GM12878 (cell line): Measurements from ENCODE around the gene SNX33. TPM values are rescaled to one million over a fixed set of nuclear protein-coding genes. Genes with fewer than 3 reads are reported as not detected.

Experiments used
- ATAC-seq: fragments of 200-7000 bp; cut with Tn5 transposase; 3 replicates; pipeline ENCODE4 v1.9.1; 2020; ENCODE audit warnings: mild to moderate bottlenecking, moderate library complexity
- BruUV-seq: library from RNA; stranded (reverse); fragments of 400-500 nt; replicated peaks from 2 replicates; lab custom pipeline; 2021; lab: Mats Ljungman, UMichigan
- CTCF ChIA-PET: fragments of 300-600 bp; sonication (Branson Sonifier 250); formaldehyde crosslinking; extraction: SDS; loops from one replicate; lab custom pipeline; 2021; ENCODE audit warnings: inconsistent platforms; lab: Yijun Ruan, JAX
- POLR2A ChIA-PET: fragments of 350-600 bp; formaldehyde crosslinking; extraction: SDS; loops from one replicate; lab custom pipeline; 2021; ENCODE audit warnings: inconsistent platforms; lab: Charles Lee
- RAD21 ChIA-PET: fragments of 300-600 bp; sonication (Branson Sonifier 250); formaldehyde crosslinking; loops from one replicate; lab custom pipeline; 2023; ENCODE audit warnings: antibody characterized with exemption; ENCODE audit not compliant: unreplicated experiment; lab: Charles Lee
- SMC1A ChIA-PET: fragments of 300-600 bp; sonication (Branson Sonifier 250); formaldehyde crosslinking; loops from one replicate; lab custom pipeline; 2023; ENCODE audit not compliant: unreplicated experiment, uncharacterized antibody; lab: Charles Lee
- DNase-seq: peaks from one replicate; pipeline ENCODE4 v3.0.0-alpha.2; 2011; ENCODE audit warnings: low read depth, low spot score
- FAIRE-seq: peaks from 3 replicates; lab custom pipeline; 2011; peaks lifted over from hg19 to GRCh38; lab: Jason Lieb, UNC
- H2AFZ ChIP-seq: 2 replicates; pipeline ENCODE4 v1.6.0; 2011; ENCODE audit warnings: low read depth, low read length, control low read depth; ENCODE audit not compliant: control insufficient read depth
- H3K27ac ChIP-seq: 2 replicates; pipeline ENCODE4 v1.5.1; 2011; ENCODE audit warnings: control low read depth; ENCODE audit not compliant: control insufficient read depth, insufficient read depth
- H3K27me3 ChIP-seq, 2 experiments: replicated peaks in 1 of 2; 2 replicates each; pipeline versions ENCODE4 v1.6.0 to v1.6.1; 2011; ENCODE audit warnings: low read length in 1 of 2; ENCODE audit not compliant: control insufficient read depth in 2 of 2, insufficient read depth in 2 of 2
- H3K36me3 ChIP-seq, 2 experiments: 2 replicates each; pipeline ENCODE4 v1.5.1; 2011; ENCODE audit warnings: low read length in 1 of 2; ENCODE audit not compliant: control insufficient read depth in 2 of 2, insufficient read depth in 2 of 2
- H3K4me1 ChIP-seq: 2 replicates; pipeline ENCODE4 v1.6.1; 2011; ENCODE audit warnings: mild to moderate bottlenecking, low read length, moderate library complexity, mixed read lengths; ENCODE audit not compliant: control insufficient read depth, insufficient read depth
- H3K4me2 ChIP-seq: 2 replicates; pipeline ENCODE4 v1.6.0; 2011; ENCODE audit warnings: control low read depth; ENCODE audit not compliant: control insufficient read depth, insufficient read depth
- H3K4me3 ChIP-seq: fragments of 200-600 bp; sonication (generic); 2 replicates; pipeline ENCODE4 v1.5.1; 2016
- H3K79me2 ChIP-seq: 2 replicates; pipeline ENCODE4 v1.6.0; 2011; ENCODE audit warnings: low read length; ENCODE audit not compliant: control insufficient read depth, insufficient read depth
- H3K9ac ChIP-seq: 2 replicates; pipeline ENCODE4 v1.8.0; 2011; ENCODE audit warnings: low read length, control low read depth, mixed read lengths; ENCODE audit not compliant: control insufficient read depth, insufficient read depth
- H3K9me3 ChIP-seq: replicated peaks from 3 replicates; pipeline ENCODE4 v1.5.1; 2011; ENCODE audit warnings: mild to moderate bottlenecking, low read length; ENCODE audit not compliant: control insufficient read depth, insufficient read depth
- H4K20me1 ChIP-seq: 2 replicates; pipeline ENCODE4 v1.6.0; 2011; ENCODE audit not compliant: control insufficient read depth, insufficient read depth
- CBFB ChIP-seq: IDR thresholded peaks from 2 replicates; pipeline ENCODE4 v1.6.1; 2016; ENCODE audit warnings: antibody characterized with exemption, low read depth
- ELK1 ChIP-seq: IDR thresholded peaks from 2 replicates; pipeline ENCODE4 v1.6.1; 2012; ENCODE audit warnings: low read depth, low read length, improper control_type of control experiment
- NR2C2 ChIP-seq: IDR thresholded peaks from 2 replicates; pipeline ENCODE4 v1.6.1; 2011; ENCODE audit warnings: borderline replicate concordance, low read depth; ENCODE audit not compliant: control insufficient read depth, insufficient read length
- NRF1 ChIP-seq: conservative IDR thresholded peaks from 2 replicates; pipeline ENCODE4 v1.6.1; 2011; ENCODE audit warnings: mild to moderate bottlenecking, low read depth, low read length, improper control_type of control experiment
- PRDM15 ChIP-seq: fragments of 450-650 bp; formaldehyde crosslinking; IDR thresholded peaks from 2 replicates; pipeline ENCODE4 v1.4.0; 2020; ENCODE audit warnings: mild to moderate bottlenecking, moderate library complexity
- TARDBP ChIP-seq: IDR thresholded peaks from 2 replicates; pipeline ENCODE4 v1.6.1; 2016; ENCODE audit warnings: borderline replicate concordance
- USF1 ChIP-seq: IDR thresholded peaks from 2 replicates; pipeline ENCODE4 v1.6.1; 2011; ENCODE audit warnings: borderline replicate concordance, low read depth, mild to moderate bottlenecking, moderate library complexity, mixed read lengths, low read length; ENCODE audit not compliant: insufficient read depth; ENCODE audit errors: extremely low read length
- ZNF622 ChIP-seq: fragments of 450-650 bp; IDR thresholded peaks from 2 replicates; pipeline ENCODE4 v1.6.1; 2017; ENCODE audit warnings: mild to moderate bottlenecking, inconsistent platforms
- WGBS: methylation state at CpG from one replicate; pipeline ENCODE4 v1.1.6; 2016; ENCODE audit warnings: low lambda C conversion rate; ENCODE audit not compliant: insufficient replicate concordance, insufficient coverage; ENCODE audit errors: missing lambda C conversion rate; 5-methylcytosine and 5-hydroxymethylcytosine counted together
- in situ Hi-C: fragments of 300-500 bp; cut with MboI; formaldehyde crosslinking; loops from 9 replicates; pipeline ENCODE4 v1.14.3; 2018; ENCODE audit warnings: mixed read lengths
- intact Hi-C: fragments of 100-400 bp; cut with micrococcal nuclease; formaldehyde crosslinking; loops from one replicate; pipeline ENCODE4 v1.14.2; 2022; ENCODE audit not compliant: unreplicated experiment
- polyA plus RNA-seq, 11 experiments: library from polyadenylated mRNA; depleted of rRNA in 4 of 11; unstranded in 6 of 11; stranded (reverse) in 5 of 11; fragments of >200 nt; fragmentation: Nextera tagmentation in 4 of 11; fragmentation: Illumina TruSeq in 1 of 11; extraction: Ambion mirVana in 4 of 11; extraction: Trizol in 1 of 11; gene quantifications; 1 replicate in 1 of 11; 2 replicates in 10 of 11; pipeline versions ENCODE4 v1.2.1 to v1.2.3, GENCODE V29; 2011 to 2016; ENCODE audit warnings: inconsistent platforms in 2 of 11, missing spikeins in 2 of 11, low read depth in 1 of 11
- total RNA-seq, 4 experiments: library from RNA; depleted of rRNA in 3 of 4; stranded (reverse); fragments of >200 nt in 3 of 4; fragmentation: Illumina TruSeq in 1 of 4; extraction: Trizol in 1 of 4; gene quantifications; 2 replicates each; pipeline versions ENCODE4 v1.2.1 to v1.2.3, GENCODE V29; 2013 to 2021

Gene SNX33
- total and polyA plus RNA-seq, 10 of the 15 experiments (the other 5 are each of a cell fraction or from before 2014, with no cell fraction given): 0.13 to 1.9 (median 0.55) TPM

GRCh38 chr15:75661100-75661755 is 13.5 kb downstream of the SNX33 start:
- Histone ChIP-seq H3K79me2 (no peaks in the 10 kb centered on the region), H4K20me1 (no peaks in the 10 kb centered on the region), H3K27me3 (no peaks in the 10 kb centered on the region), H3K9me3 (no peaks in the 10 kb centered on the region), H3K27ac (no peak overlapping the region), H3K4me3 (no peak overlapping the region), H3K9ac (no peak overlapping the region), H3K4me2 (no peak overlapping the region), H3K4me1 (no peaks in the 10 kb centered on the region; the same call in 1 of the 2 replicates), H3K36me3 (no peaks in the 10 kb centered on the region), H2AFZ (no peak overlapping the region)
- whole genome bisulfite sequencing: 68% methylated on average over 11 of the region's 14 CpGs
- ChIA-PET POLR2A (interaction anchor here (0.6 to 1.3 kb wide), 3 partner anchors 14 to 53 kb away, joined by 3 to 4 read pairs (median 4); no protein-coding TSS in a partner anchor), CTCF (interaction anchor here (0.6 to 1.0 kb wide), 2 partner anchors 21 to 256 kb away, joined by 3 to 4 read pairs; partner anchors contain the start of gene IMP3), RAD21 (no interaction called here), SMC1A (interaction anchor here (0.9 to 1.8 kb wide), 2 partner anchors 20 to 21 kb away, joined by 3 to 4 read pairs; partner anchors contain the start of gene IMP3)
- intact Hi-C loops (no loop called here), in situ Hi-C loops (loop anchor here (25.0 kb wide), 1 partner anchor 649 kb away; the partner anchor contains the start of gene PPCDC)
- TF ChIP-seq ELK1 (no peak), NRF1 (no peak)
- BruUV-seq: no TSS peak
- no peak for DNase-seq
- ATAC-seq: no peak
- FAIRE-seq: no peak

- intact Hi-C loops (no loop called here), in situ Hi-C loops (loop anchor here (25.0 kb wide), 1 partner anchor 649 kb away; the partner anchor contains the start of gene PPCDC)
- Histone ChIP-seq H4K20me1 (no peaks in the 10 kb centered on the region), H3K36me3 (no peaks in the 10 kb centered on the region), H3K4me1 (no peaks in the 10 kb centered on the region; the same call in 1 of the 2 replicates), H3K9me3 (no peaks in the 10 kb centered on the region), H3K9ac (no peak overlapping the region), H2AFZ (no peak overlapping the region), H3K4me3 (no peak overlapping the region), H3K4me2 (no peak overlapping the region), H3K27ac (no peak overlapping the region), H3K79me2 (no peaks in the 10 kb centered on the region), H3K27me3 (no peaks in the 10 kb centered on the region)
- ChIA-PET POLR2A (interaction anchor here (0.5 to 1.3 kb wide), 4 partner anchors 13 to 274 kb away, joined by 3 to 6 read pairs (median 4); no protein-coding TSS in a partner anchor), RAD21 (no interaction called here), CTCF (interaction anchor here (1.0 kb wide), 1 partner anchor 22 kb away, joined by 4 read pairs; the partner anchor contains the start of gene IMP3), SMC1A (interaction anchor here (0.9 to 1.8 kb wide), 2 partner anchors 20 to 21 kb away, joined by 3 to 4 read pairs; partner anchors contain the start of gene IMP3)
- no peak for ATAC-seq
- BruUV-seq: no TSS peak
- WGBS: 22% methylated on average over 3 of the region's 3 CpGs
- no peak for FAIRE-seq
- no peak for DNase-seq
- TF ChIP-seq USF1 (no peak), NR2C2 (no peak), CBFB (no peak), ZNF622 (no peak), TARDBP (no peak), PRDM15 (no peak)
Measured at GRCh38 chr15:75661756-75662140, 14.0 kb downstream of the SNX33 start.
